WTC11 (cell line): Measurements from ENCODE around the gene KRTAP9-8. TPM values are rescaled to one million over a fixed set of nuclear protein-coding genes. Genes with fewer than 3 reads are reported as not detected.

ENCODE experiments used
- ATAC-seq: fragments of 200-7000 bp; cut with Tn5 transposase; 2 replicates; pipeline ENCODE4 v1.10.0; 2021; ENCODE audit warnings: mild to moderate bottlenecking, moderate library complexity
- CTCF ChIA-PET: fragments of 300-600 bp; sonication (Branson Sonifier 250); formaldehyde crosslinking; loops from one replicate; lab custom pipeline; 2021; ENCODE audit warnings: antibody characterized with exemption; lab: Charles Lee
- POLR2A ChIA-PET: fragments of 350-600 bp; sonication (Branson Sonifier 250); formaldehyde crosslinking; loops from one replicate; lab custom pipeline; 2021; ENCODE audit warnings: antibody characterized with exemption; lab: Charles Lee
- DNase-seq: peaks from one replicate; pipeline ENCODE4 v3.0.0; 2021; ENCODE audit warnings: low spot score
- H3K27ac Mint-ChIP-seq: 2 replicates; pipeline ENCODE4 v1.8.0; 2021; ENCODE audit warnings: mixed read lengths
- H3K27me3 Mint-ChIP-seq: 2 replicates; pipeline ENCODE4 v1.8.0; 2021; ENCODE audit warnings: low read depth, mild to moderate bottlenecking, moderate library complexity, mixed read lengths
- H3K36me3 Mint-ChIP-seq: 2 replicates; pipeline ENCODE4 v1.8.0; 2021; ENCODE audit warnings: mixed read lengths
- H3K4me1 Mint-ChIP-seq: 2 replicates; pipeline ENCODE4 v1.8.0; 2022; ENCODE audit warnings: mixed read lengths
- H3K4me3 Mint-ChIP-seq: 2 replicates; pipeline ENCODE4 v1.8.0; 2021; ENCODE audit warnings: mild to moderate bottlenecking, moderate library complexity, mixed read lengths
- H3K9me3 Mint-ChIP-seq: 2 replicates; pipeline ENCODE4 v1.8.0; 2021; ENCODE audit warnings: mixed read lengths
- ATF1 ChIP-seq: sonication (generic); formaldehyde crosslinking; IDR thresholded peaks from 2 replicates; pipeline ENCODE4 v1.8.1; 2023; ENCODE audit warnings: mild to moderate bottlenecking, moderate library complexity, missing genetic modification reagents
- CBFB ChIP-seq: sonication (generic); formaldehyde crosslinking; IDR thresholded peaks from 2 replicates; pipeline ENCODE4 v1.8.1; 2022; ENCODE audit warnings: mild to moderate bottlenecking, low read depth, missing genetic modification reagents
- CREM ChIP-seq: sonication (generic); formaldehyde crosslinking; IDR thresholded peaks from 2 replicates; pipeline ENCODE4 v1.8.1; 2022; ENCODE audit warnings: mild to moderate bottlenecking, missing genetic modification reagents, moderate library complexity
- ELF4 ChIP-seq: sonication (generic); formaldehyde crosslinking; IDR thresholded peaks from 2 replicates; pipeline ENCODE4 v1.8.1; 2022; ENCODE audit warnings: low read depth, mild to moderate bottlenecking, moderate library complexity, missing genetic modification reagents
- GABPB1 ChIP-seq: sonication (generic); formaldehyde crosslinking; IDR thresholded peaks from 2 replicates; pipeline ENCODE4 v1.8.1; 2023; ENCODE audit warnings: mild to moderate bottlenecking, missing genetic modification reagents
- HMGA2 ChIP-seq: fragments of 250-450 bp; sonication (Bioruptor Pico); IDR thresholded peaks from 2 replicates; pipeline ENCODE4 v1.4.0; 2021; ENCODE audit warnings: mild to moderate bottlenecking, moderate library complexity
- KAT7 ChIP-seq: sonication (generic); formaldehyde crosslinking; IDR thresholded peaks from 2 replicates; pipeline ENCODE4 v1.8.1; 2023; ENCODE audit warnings: missing genetic modification reagents, mild to moderate bottlenecking, borderline replicate concordance
- NR2C2 ChIP-seq: sonication (generic); formaldehyde crosslinking; IDR thresholded peaks from 2 replicates; pipeline ENCODE4 v1.8.0; 2022; ENCODE audit warnings: mild to moderate bottlenecking, missing genetic modification reagents
- SMAD4 ChIP-seq: sonication (generic); formaldehyde crosslinking; IDR thresholded peaks from 2 replicates; pipeline ENCODE4 v1.8.0; 2022; ENCODE audit warnings: mild to moderate bottlenecking, missing genetic modification reagents
- ZNF263 ChIP-seq: sonication (generic); formaldehyde crosslinking; IDR thresholded peaks from 2 replicates; pipeline ENCODE4 v1.8.1; 2022; ENCODE audit warnings: low read depth, mild to moderate bottlenecking, moderate library complexity, missing genetic modification reagents
- ZNF416 ChIP-seq: fragments of 250-450 bp; sonication (Bioruptor Pico); IDR thresholded peaks from 2 replicates; pipeline ENCODE4 v1.9.0; 2021; ENCODE audit warnings: mild to moderate bottlenecking, inconsistent platforms
- ZNF423 ChIP-seq: fragments of 250-450 bp; sonication (Bioruptor Pico); IDR thresholded peaks from 2 replicates; pipeline ENCODE4 v2.1.2; 2022; ENCODE audit warnings: mild to moderate bottlenecking, moderate library complexity
- total RNA-seq: library from RNA; stranded (reverse); gene quantifications from 3 replicates; pipeline ENCODE4 v1.2.3, GENCODE V29; 2021
- TF ChIP-seq, protein P1 (sequence below): fragments of 250-450 bp; sonication (Bioruptor Pico); IDR thresholded peaks from 2 replicates; pipeline ENCODE4 v1.9.0; 2021; ENCODE audit warnings: moderate library complexity, mild to moderate bottlenecking, inconsistent platforms, borderline replicate concordance
- TF ChIP-seq, protein P2 (sequence below): fragments of 250-450 bp; sonication (Bioruptor Pico); IDR thresholded peaks from 2 replicates; pipeline ENCODE4 v1.9.0; 2021; ENCODE audit warnings: mild to moderate bottlenecking, borderline replicate concordance
- TF ChIP-seq, protein P3 (sequence below): sonication (generic); formaldehyde crosslinking; IDR thresholded peaks from 2 replicates; pipeline ENCODE4 v1.8.0; 2023; ENCODE audit warnings: missing genetic modification reagents
- TF ChIP-seq, protein P4 (sequence below): fragments of 250-450 bp; sonication (Bioruptor Pico); IDR thresholded peaks from 2 replicates; pipeline ENCODE4 v2.1.2; 2022; ENCODE audit warnings: mild to moderate bottlenecking, moderate library complexity
- TF ChIP-seq, protein P5 (sequence below): fragments of 200-600 bp; IDR thresholded peaks from 2 replicates; pipeline ENCODE4 v1.8.0; 2022; ENCODE audit warnings: antibody characterized with exemption
- TF ChIP-seq, protein P6 (sequence below): sonication (generic); formaldehyde crosslinking; IDR thresholded peaks from 2 replicates; pipeline ENCODE4 v1.8.0; 2022; ENCODE audit warnings: mild to moderate bottlenecking, missing genetic modification reagents
- TF ChIP-seq, protein P7 (sequence below): sonication (generic); formaldehyde crosslinking; IDR thresholded peaks from 2 replicates; pipeline ENCODE4 v1.8.1; 2022; ENCODE audit warnings: missing genetic modification reagents, borderline replicate concordance

The KRTAP9-8 gene
- total RNA-seq, 1 experiment from 2014 or later: not detected

DNA sequence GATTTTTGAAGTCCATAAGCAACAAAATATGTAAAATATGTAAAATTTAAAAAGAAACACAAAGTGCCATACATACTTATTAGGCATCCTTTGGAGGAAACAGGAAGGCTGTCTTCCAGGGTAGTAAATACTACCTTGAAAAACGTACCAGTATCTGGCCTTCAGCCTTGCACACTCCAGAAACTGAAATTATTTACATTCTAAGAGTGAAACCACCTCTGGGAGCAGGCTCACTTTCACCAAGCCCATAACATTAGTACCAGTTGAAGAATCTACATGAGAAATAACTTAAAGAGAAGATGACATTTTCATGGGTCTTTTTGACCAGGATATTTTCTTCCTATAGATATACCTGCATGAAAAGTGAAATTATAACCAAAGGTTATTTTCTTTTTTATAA is 41.7 kb upstream of the KRTAP9-8 start (continued):
- TF ChIP-seq, protein P1, sequence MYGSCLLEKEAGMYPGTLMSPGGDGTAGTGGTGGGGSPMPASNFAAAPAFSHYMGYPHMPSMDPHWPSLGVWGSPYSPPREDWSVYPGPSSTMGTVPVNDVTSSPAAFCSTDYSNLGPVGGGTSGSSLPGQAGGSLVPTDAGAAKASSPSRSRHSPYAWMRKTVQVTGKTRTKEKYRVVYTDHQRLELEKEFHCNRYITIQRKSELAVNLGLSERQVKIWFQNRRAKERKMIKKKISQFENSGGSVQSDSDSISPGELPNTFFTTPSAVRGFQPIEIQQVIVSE: no peak
- TF ChIP-seq SMAD4 (CRISPR knock-in tag) (no peak), ZNF423 (CRISPR knock-in tag) (no peak)

DNA sequence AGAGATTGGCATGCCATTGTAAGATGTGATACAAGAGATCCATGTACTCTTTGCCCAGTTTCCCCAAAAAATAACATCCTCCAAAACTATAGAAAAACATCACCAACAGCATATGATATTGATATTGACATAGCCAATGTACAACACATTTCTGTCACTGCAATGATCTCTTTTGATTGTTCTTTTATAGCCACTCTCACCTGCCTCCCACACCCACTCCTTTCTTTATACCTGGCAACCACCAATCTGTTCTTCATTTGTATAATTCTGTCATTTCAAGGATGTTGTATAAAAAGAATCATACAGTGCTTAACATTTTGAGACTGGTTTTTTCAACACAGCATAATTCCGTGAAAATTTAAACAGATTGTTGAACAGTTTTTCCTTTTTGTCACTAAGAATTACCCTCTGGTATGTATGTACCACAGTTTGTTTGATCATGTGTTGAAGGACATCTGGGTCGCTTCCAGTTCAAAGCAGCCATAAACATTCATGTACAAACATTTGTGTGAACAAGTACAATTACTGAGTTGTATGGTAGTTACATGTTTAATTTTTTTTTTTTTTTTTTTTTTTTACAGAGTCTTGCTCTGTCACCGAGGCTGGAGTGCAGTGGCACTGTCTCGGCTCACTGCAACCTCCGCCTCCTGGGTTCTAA is 38.2 kb upstream of the KRTAP9-8 start:
- Mint-ChIP-seq H3K4me1 (no peaks in the 10 kb centered on the region), H3K27me3 (no peaks in the 10 kb centered on the region; the same call in 1 of the 2 replicates)
- CTCF ChIA-PET: no interaction called here
- no peak for DNase-seq
- TF ChIP-seq KAT7 (CRISPR knock-in tag): no peak
- no peak for TF ChIP-seq HMGA2
- TF ChIP-seq ZNF263 (CRISPR knock-in tag): no peak
- TF ChIP-seq, protein P1: no peak
- TF ChIP-seq CBFB (CRISPR knock-in tag): no peak
- TF ChIP-seq, protein P2, sequence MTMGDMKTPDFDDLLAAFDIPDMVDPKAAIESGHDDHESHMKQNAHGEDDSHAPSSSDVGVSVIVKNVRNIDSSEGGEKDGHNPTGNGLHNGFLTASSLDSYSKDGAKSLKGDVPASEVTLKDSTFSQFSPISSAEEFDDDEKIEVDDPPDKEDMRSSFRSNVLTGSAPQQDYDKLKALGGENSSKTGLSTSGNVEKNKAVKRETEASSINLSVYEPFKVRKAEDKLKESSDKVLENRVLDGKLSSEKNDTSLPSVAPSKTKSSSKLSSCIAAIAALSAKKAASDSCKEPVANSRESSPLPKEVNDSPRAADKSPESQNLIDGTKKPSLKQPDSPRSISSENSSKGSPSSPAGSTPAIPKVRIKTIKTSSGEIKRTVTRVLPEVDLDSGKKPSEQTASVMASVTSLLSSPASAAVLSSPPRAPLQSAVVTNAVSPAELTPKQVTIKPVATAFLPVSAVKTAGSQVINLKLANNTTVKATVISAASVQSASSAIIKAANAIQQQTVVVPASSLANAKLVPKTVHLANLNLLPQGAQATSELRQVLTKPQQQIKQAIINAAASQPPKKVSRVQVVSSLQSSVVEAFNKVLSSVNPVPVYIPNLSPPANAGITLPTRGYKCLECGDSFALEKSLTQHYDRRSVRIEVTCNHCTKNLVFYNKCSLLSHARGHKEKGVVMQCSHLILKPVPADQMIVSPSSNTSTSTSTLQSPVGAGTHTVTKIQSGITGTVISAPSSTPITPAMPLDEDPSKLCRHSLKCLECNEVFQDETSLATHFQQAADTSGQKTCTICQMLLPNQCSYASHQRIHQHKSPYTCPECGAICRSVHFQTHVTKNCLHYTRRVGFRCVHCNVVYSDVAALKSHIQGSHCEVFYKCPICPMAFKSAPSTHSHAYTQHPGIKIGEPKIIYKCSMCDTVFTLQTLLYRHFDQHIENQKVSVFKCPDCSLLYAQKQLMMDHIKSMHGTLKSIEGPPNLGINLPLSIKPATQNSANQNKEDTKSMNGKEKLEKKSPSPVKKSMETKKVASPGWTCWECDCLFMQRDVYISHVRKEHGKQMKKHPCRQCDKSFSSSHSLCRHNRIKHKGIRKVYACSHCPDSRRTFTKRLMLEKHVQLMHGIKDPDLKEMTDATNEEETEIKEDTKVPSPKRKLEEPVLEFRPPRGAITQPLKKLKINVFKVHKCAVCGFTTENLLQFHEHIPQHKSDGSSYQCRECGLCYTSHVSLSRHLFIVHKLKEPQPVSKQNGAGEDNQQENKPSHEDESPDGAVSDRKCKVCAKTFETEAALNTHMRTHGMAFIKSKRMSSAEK (CRISPR knock-in tag): no peak
- TF ChIP-seq, protein P3, sequence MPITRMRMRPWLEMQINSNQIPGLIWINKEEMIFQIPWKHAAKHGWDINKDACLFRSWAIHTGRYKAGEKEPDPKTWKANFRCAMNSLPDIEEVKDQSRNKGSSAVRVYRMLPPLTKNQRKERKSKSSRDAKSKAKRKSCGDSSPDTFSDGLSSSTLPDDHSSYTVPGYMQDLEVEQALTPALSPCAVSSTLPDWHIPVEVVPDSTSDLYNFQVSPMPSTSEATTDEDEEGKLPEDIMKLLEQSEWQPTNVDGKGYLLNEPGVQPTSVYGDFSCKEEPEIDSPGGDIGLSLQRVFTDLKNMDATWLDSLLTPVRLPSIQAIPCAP: no peak
- TF ChIP-seq ZNF416 (CRISPR knock-in tag): no peak
- TF ChIP-seq, all 79 proteins: peak for 0
- POLR2A ChIA-PET: no interaction called here
- ATAC-seq: no peak
- Mint-ChIP-seq H3K9me3 (peaks cover 18% of the 10 kb centered on the region), H3K27ac (no peak overlapping the region), H3K4me3 (no peak overlapping the region), H3K36me3 (peaks cover 4% of the 10 kb centered on the region)

DNA sequence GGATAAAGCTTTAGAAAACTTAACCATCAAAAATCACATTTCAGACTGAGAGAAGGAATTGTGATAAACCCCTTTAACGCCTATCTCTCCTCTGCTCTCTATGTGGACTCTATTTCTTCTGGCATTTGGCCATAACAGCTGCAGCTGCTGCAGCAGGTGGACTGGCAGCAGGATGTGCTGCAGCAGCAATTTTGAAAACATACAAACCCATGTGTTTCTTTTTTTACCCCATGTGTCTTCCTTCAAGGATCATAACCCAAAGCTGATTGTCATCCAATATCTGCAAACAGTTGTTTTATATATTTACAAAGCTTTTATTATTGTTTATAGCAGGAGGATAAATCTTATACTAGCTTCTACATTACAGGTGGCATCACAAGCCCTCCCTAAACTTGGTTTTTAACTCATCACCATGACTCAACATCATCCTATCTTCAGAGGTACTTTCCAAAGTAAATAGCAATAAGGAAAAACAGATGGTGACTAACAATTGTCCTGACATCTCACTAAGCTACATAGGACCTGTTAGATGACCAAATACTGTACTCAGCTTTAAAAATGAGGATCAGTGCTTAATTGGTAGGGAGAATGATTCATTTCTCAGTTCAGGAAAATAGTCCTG is 25.8 kb upstream of the KRTAP9-8 start:
- ATAC-seq (no peak), DNase-seq (no peak)
- H3K27ac Mint-ChIP-seq: no peak overlapping the region
- POLR2A ChIA-PET: interaction anchor here (0.7 kb wide), 1 partner anchor 206 kb away, joined by 3 read pairs; no protein-coding TSS in a partner anchor
- no peak overlapping the region for H3K4me3 Mint-ChIP-seq
- CTCF ChIA-PET: no interaction called here
- no peaks in the 10 kb centered on the region for H3K4me1 Mint-ChIP-seq
- no peaks in the 10 kb centered on the region; the same call in 1 of the 2 replicates for H3K27me3 Mint-ChIP-seq
- H3K36me3 Mint-ChIP-seq: peaks cover 13% of the 10 kb centered on the region
- peaks cover 26% of the 10 kb centered on the region for H3K9me3 Mint-ChIP-seq
- TF ChIP-seq CREM (CRISPR knock-in tag) (no peak), ZNF416 (CRISPR knock-in tag) (no peak), ATF1 (CRISPR knock-in tag) (no peak), NR2C2 (CRISPR knock-in tag) (no peak), ELF4 (CRISPR knock-in tag) (no peak), GABPB1 (CRISPR knock-in tag) (no peak)
- TF ChIP-seq, protein P4, sequence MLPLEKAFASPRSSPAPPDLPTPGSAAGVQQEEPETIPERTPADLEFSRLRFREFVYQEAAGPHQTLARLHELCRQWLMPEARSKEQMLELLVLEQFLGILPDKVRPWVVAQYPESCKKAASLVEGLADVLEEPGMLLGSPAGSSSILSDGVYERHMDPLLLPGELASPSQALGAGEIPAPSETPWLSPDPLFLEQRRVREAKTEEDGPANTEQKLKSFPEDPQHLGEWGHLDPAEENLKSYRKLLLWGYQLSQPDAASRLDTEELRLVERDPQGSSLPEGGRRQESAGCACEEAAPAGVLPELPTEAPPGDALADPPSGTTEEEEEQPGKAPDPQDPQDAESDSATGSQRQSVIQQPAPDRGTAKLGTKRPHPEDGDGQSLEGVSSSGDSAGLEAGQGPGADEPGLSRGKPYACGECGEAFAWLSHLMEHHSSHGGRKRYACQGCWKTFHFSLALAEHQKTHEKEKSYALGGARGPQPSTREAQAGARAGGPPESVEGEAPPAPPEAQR (CRISPR knock-in tag): no peak
- TF ChIP-seq, protein P5, sequence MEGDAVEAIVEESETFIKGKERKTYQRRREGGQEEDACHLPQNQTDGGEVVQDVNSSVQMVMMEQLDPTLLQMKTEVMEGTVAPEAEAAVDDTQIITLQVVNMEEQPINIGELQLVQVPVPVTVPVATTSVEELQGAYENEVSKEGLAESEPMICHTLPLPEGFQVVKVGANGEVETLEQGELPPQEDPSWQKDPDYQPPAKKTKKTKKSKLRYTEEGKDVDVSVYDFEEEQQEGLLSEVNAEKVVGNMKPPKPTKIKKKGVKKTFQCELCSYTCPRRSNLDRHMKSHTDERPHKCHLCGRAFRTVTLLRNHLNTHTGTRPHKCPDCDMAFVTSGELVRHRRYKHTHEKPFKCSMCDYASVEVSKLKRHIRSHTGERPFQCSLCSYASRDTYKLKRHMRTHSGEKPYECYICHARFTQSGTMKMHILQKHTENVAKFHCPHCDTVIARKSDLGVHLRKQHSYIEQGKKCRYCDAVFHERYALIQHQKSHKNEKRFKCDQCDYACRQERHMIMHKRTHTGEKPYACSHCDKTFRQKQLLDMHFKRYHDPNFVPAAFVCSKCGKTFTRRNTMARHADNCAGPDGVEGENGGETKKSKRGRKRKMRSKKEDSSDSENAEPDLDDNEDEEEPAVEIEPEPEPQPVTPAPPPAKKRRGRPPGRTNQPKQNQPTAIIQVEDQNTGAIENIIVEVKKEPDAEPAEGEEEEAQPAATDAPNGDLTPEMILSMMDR: no peak
- TF ChIP-seq, protein P6, sequence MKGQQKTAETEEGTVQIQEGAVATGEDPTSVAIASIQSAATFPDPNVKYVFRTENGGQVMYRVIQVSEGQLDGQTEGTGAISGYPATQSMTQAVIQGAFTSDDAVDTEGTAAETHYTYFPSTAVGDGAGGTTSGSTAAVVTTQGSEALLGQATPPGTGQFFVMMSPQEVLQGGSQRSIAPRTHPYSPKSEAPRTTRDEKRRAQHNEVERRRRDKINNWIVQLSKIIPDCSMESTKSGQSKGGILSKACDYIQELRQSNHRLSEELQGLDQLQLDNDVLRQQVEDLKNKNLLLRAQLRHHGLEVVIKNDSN (CRISPR knock-in tag): no peak
- TF ChIP-seq, protein P7, sequence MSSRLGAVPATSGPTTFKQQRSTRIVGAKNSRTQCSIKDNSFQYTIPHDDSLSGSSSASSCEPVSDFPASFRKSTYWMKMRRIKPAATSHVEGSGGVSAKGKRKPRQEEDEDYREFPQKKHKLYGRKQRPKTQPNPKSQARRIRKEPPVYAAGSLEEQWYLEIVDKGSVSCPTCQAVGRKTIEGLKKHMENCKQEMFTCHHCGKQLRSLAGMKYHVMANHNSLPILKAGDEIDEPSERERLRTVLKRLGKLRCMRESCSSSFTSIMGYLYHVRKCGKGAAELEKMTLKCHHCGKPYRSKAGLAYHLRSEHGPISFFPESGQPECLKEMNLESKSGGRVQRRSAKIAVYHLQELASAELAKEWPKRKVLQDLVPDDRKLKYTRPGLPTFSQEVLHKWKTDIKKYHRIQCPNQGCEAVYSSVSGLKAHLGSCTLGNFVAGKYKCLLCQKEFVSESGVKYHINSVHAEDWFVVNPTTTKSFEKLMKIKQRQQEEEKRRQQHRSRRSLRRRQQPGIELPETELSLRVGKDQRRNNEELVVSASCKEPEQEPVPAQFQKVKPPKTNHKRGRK (CRISPR knock-in tag): no peak
